HG02678 (cell line): ENCODE results near the gene ITGA1.

ENCODE experiments used
- ATAC-seq: cut with Tn5 transposase; IDR thresholded peaks from one replicate; pipeline ENCODE4 v1.9.1; 2021; ENCODE audit warnings: mild to moderate bottlenecking, moderate library complexity; ENCODE audit not compliant: unreplicated experiment

The ITGA1 gene

GRCh38 chr5:52989781-52990527 is 202.2 kb downstream of the ITGA1 start:
- peak; percentile 30 for ATAC-seq

- ATAC-seq, result no peak
Observed at GRCh38 chr5:52990528-52990925, 202.8 kb downstream of the ITGA1 start.

- no peak for ATAC-seq
Observed at GRCh38 chr5:52993367-52993766, 205.7 kb downstream of the ITGA1 start.

GRCh38 chr5:52994266-52994665 is 206.6 kb downstream of the ITGA1 start:
- no peak for ATAC-seq

- ATAC-seq, result no peak
Observed at GRCh38 chr5:52995095-52995494, 207.4 kb downstream of the ITGA1 start.

GRCh38 chr5:52995914-52996313 is 208.2 kb downstream of the ITGA1 start:
- ATAC-seq, result no peak

GRCh38 chr5:52996979-52997378 is 209.3 kb downstream of the ITGA1 start:
- ATAC-seq, result no peak

GRCh38 chr5:52997424-52997823 is 209.7 kb downstream of the ITGA1 start:
- ATAC-seq, result no peak

- peak; percentile 44 for ATAC-seq
Observed at GRCh38 chr5:52998552-52999313, 211.0 kb downstream of the ITGA1 start.

- no peak for ATAC-seq
Observed at GRCh38 chr5:52999344-52999949, 211.7 kb downstream of the ITGA1 start.

- ATAC-seq, result no peak
Observed at GRCh38 chr5:53001541-53001940, 213.8 kb downstream of the ITGA1 start.

GRCh38 chr5:53002491-53002890 is 214.8 kb downstream of the ITGA1 start:
- ATAC-seq, result no peak

GRCh38 chr5:53003144-53003543 is 215.4 kb downstream of the ITGA1 start:
- no peak for ATAC-seq

GRCh38 chr5:53006911-53007890 is 219.5 kb downstream of the ITGA1 start:
- ATAC-seq, result no peak

- peak; percentile 84 for ATAC-seq
Observed at GRCh38 chr5:53008751-53009150, 221.0 kb downstream of the ITGA1 start.
